Body of pancreas (tissue), 4 donors: ENCODE results near the gene GNAO1. TPM values are rescaled to one million over a fixed set of nuclear protein-coding genes. Genes with fewer than 3 reads are reported as not detected.

Source experiments
- ATAC-seq: fragments of 150-250 bp; one replicate; pipeline ENCODE4 v1.9.1; 2016
- DNase-seq, 4 donors: peaks; one replicate each; pipeline ENCODE4 v3.0.0-alpha.2; 2019
- H3K27ac ChIP-seq, 4 donors: fragments of 200-600 bp; sonication (generic); 1 replicate in 3 of 4; 2 replicates in 1 of 4; pipeline versions ENCODE4 v1.5.1 to v1.6.1; 2016 to 2019; ENCODE audit warnings: mild to moderate bottlenecking in 1 of 4, mixed read lengths in 1 of 4, moderate library complexity in 1 of 4
- H3K27me3 ChIP-seq, 2 donors: fragments of 200-600 bp; sonication (generic); one replicate each; pipeline ENCODE4 v1.6.0; 2016; ENCODE audit warnings: mild to moderate bottlenecking in 1 of 2
- H3K36me3 ChIP-seq, 2 donors: fragments of 200-600 bp; sonication (generic); replicated peaks in 1 of 2; 2 replicates each; pipeline ENCODE4 v1.5.1; 2016; ENCODE audit warnings: low read depth in 2 of 2; ENCODE audit not compliant: insufficient read depth in 1 of 2
- H3K4me1 ChIP-seq: fragments of 200-600 bp; sonication (generic); one replicate; pipeline ENCODE4 v1.6.0; 2016
- H3K4me3 ChIP-seq, 2 donors: fragments of 200-600 bp; sonication (generic); 1 replicate in 1 of 2; 2 replicates in 1 of 2; pipeline ENCODE4 v1.5.1; 2016 to 2019
- H3K9me3 ChIP-seq, 3 donors: fragments of 200-600 bp; sonication (generic); 1 replicate in 2 of 3; 2 replicates in 1 of 3; pipeline ENCODE4 v1.5.1; 2016
- CTCF ChIP-seq, 7 experiments: fragments of 450-650 bp in 4 of 7; fragments of 200-600 bp in 3 of 7; sonication (generic) in 3 of 7; IDR thresholded peaks; one replicate each; pipeline ENCODE4 v1.5.1; 2016 to 2019; ENCODE audit warnings: antibody characterized with exemption in 7 of 7
- POLR2A ChIP-seq, 3 donors: fragments of 450-650 bp; IDR thresholded peaks; one replicate each; pipeline ENCODE4 v1.6.1; 2016; ENCODE audit warnings: antibody characterized with exemption in 3 of 3, mild to moderate bottlenecking in 2 of 3
- WGBS, 2 donors: methylation state at CpG; one replicate each; pipeline ENCODE4 v1.1.5; 2017; 5-methylcytosine and 5-hydroxymethylcytosine counted together
- intact Hi-C: fragments of 100-400 bp; cut with DNase I; formaldehyde crosslinking; loops from one replicate; pipeline ENCODE4 v1.15.1; 2023
- total RNA-seq, 2 donors: library from RNA; depleted of rRNA; stranded (reverse); fragments of >200 nt; gene quantifications; one replicate each; pipeline ENCODE4 v1.1.0, GENCODE V29; 2016

GNAO1 gene
- total RNA-seq, 2 donors from 2014 or later = 1.6 to 3.0 TPM

- Histone ChIP-seq H3K27ac (no peak overlapping the region), H3K9me3 (no peaks in the 10 kb centered on the region), H3K4me3 (no peak overlapping the region), H3K36me3 (no peaks in the 10 kb centered on the region), H3K4me1 (peaks cover 27% of the 10 kb centered on the region), H3K27me3 (peaks cover 0 to 34% of the 10 kb centered on the region in 2 donors)
- intact Hi-C loops = no loop called here
- TF ChIP-seq POLR2A (IDR thresholded peaks at IDR 0.05) (no peak), CTCF (IDR thresholded peaks at IDR 0.05) (no peak)
- ATAC-seq (no peak), DNase-seq (no peak)
- 11 to 13% methylated on average over 33 of the region's 33 CpGs for WGBS, 2 donors
Measured at GRCh38 chr16:56192986-56193945, 2.0 kb downstream of the GNAO1 start.

- peaks cover 27% of the 10 kb centered on the region for H3K4me1 ChIP-seq
- H3K4me3 ChIP-seq = no peak overlapping the region
- 3 to 4% methylated on average over 44 to 48 of the region's 48 CpGs for WGBS, 2 donors
- no peak overlapping the region for H3K27ac ChIP-seq
- peaks cover 0 to 29% of the 10 kb centered on the region in 2 donors for H3K27me3 ChIP-seq
- peak; percentile 73 to 83 (median 79) for DNase-seq
- ATAC-seq = peak; percentile 82
- no peak for TF ChIP-seq POLR2A (IDR thresholded peaks at IDR 0.05)
- no peak for TF ChIP-seq CTCF (IDR thresholded peaks at IDR 0.05)
- no peaks in the 10 kb centered on the region for H3K36me3 ChIP-seq
- intact Hi-C loops = no loop called here
- H3K9me3 ChIP-seq = no peaks in the 10 kb centered on the region
Measured at GRCh38 chr16:56193951-56194726, 2.9 kb downstream of the GNAO1 start.

- WGBS, 2 donors = 38 to 41% methylated on average over 2 of the region's 2 CpGs
- Histone ChIP-seq H3K9me3 (no peaks in the 10 kb centered on the region), H3K4me3 (no peak overlapping the region), H3K27ac (no peak overlapping the region), H3K27me3 (peaks cover 0 to 20% of the 10 kb centered on the region in 2 donors), H3K4me1 (peaks cover 27% of the 10 kb centered on the region), H3K36me3 (no peaks in the 10 kb centered on the region)
- ATAC-seq (no peak), DNase-seq (no peak)
- intact Hi-C loops = no loop called here
- TF ChIP-seq CTCF (IDR thresholded peaks at IDR 0.05) (no peak), POLR2A (IDR thresholded peaks at IDR 0.05) (no peak)
Measured at GRCh38 chr16:56195151-56195550, 3.9 kb downstream of the GNAO1 start.

- H3K27ac ChIP-seq = no peak overlapping the region
- intact Hi-C loops = no loop called here
- 56 to 63% methylated on average over 5 of the region's 5 CpGs for WGBS, 2 donors
- H3K4me1 ChIP-seq = peaks cover 22% of the 10 kb centered on the region
- H3K36me3 ChIP-seq = no peaks in the 10 kb centered on the region
- DNase-seq (no peak), ATAC-seq (no peak)
- no peaks in the 10 kb centered on the region for H3K9me3 ChIP-seq
- no peak overlapping the region for H3K4me3 ChIP-seq
- peaks cover 0 to 15% of the 10 kb centered on the region in 2 donors for H3K27me3 ChIP-seq
- TF ChIP-seq CTCF (IDR thresholded peaks at IDR 0.05) (no peak), POLR2A (IDR thresholded peaks at IDR 0.05) (no peak)
Measured at GRCh38 chr16:56196381-56196780, 5.1 kb downstream of the GNAO1 start.
